ENCODE data around the gene TNFRSF25.

DNA sequence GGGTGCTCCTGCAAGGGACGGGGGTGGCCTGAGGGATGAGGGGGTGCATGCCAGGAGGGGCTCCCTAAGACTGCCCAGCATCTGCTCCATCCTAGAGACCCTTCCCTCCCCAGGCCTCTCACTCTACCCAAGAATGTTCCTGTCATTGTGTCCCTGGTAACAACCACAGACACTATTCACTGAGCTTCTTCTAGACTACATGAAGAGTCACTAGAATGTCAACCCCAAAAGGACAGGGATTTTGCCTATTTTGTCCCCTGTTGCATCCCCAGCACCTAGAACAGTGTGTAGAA, 2.9 kb downstream of the TNFRSF25 start:
- no peak for TF ChIP-seq ESRRA (IDR thresholded peaks at IDR 0.05; ENCODE audit: borderline replicate concordance, low read length)
- TF ChIP-seq, protein P1, sequence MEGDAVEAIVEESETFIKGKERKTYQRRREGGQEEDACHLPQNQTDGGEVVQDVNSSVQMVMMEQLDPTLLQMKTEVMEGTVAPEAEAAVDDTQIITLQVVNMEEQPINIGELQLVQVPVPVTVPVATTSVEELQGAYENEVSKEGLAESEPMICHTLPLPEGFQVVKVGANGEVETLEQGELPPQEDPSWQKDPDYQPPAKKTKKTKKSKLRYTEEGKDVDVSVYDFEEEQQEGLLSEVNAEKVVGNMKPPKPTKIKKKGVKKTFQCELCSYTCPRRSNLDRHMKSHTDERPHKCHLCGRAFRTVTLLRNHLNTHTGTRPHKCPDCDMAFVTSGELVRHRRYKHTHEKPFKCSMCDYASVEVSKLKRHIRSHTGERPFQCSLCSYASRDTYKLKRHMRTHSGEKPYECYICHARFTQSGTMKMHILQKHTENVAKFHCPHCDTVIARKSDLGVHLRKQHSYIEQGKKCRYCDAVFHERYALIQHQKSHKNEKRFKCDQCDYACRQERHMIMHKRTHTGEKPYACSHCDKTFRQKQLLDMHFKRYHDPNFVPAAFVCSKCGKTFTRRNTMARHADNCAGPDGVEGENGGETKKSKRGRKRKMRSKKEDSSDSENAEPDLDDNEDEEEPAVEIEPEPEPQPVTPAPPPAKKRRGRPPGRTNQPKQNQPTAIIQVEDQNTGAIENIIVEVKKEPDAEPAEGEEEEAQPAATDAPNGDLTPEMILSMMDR (IDR thresholded peaks at IDR 0.05): no peak
- no peak for TF ChIP-seq E2F6 (IDR thresholded peaks at IDR 0.05; ENCODE audit: borderline replicate concordance, low read depth)
- no peak for TF ChIP-seq HOXB13 (CRISPR knock-in tag; IDR thresholded peaks at IDR 0.05; ENCODE audit: low read depth)
- TF ChIP-seq, protein P2, sequence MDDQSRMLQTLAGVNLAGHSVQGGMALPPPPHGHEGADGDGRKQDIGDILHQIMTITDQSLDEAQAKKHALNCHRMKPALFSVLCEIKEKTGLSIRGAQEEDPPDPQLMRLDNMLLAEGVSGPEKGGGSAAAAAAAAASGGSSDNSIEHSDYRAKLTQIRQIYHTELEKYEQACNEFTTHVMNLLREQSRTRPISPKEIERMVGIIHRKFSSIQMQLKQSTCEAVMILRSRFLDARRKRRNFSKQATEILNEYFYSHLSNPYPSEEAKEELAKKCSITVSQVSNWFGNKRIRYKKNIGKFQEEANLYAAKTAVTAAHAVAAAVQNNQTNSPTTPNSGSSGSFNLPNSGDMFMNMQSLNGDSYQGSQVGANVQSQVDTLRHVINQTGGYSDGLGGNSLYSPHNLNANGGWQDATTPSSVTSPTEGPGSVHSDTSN (IDR thresholded peaks at IDR 0.05): no peak
- TF ChIP-seq POLR2A (IDR thresholded peaks at IDR 0.05; ENCODE audit: low read length): no peak
- TF ChIP-seq, protein P3, sequence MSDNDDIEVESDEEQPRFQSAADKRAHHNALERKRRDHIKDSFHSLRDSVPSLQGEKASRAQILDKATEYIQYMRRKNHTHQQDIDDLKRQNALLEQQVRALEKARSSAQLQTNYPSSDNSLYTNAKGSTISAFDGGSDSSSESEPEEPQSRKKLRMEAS (IDR thresholded peaks at IDR 0.05): no peak
- no peak for TF ChIP-seq ZNF302 (CRISPR knock-in tag; IDR thresholded peaks at IDR 0.05)
- no peak for TF ChIP-seq JUN (IDR thresholded peaks at IDR 0.05)
- TF ChIP-seq NPAS2 (CRISPR knock-in tag; IDR thresholded peaks at IDR 0.05; ENCODE audit: borderline replicate concordance): no peak
- TF ChIP-seq BHLHE40 (IDR thresholded peaks at IDR 0.05; ENCODE audit: low read depth, low read length): no peak
- TF ChIP-seq RARB (CRISPR knock-in tag; IDR thresholded peaks at IDR 0.05): no peak
- TF ChIP-seq MYC (IDR thresholded peaks at IDR 0.05; ENCODE audit: borderline replicate concordance, low read length): no peak
- TF ChIP-seq CHD4 (IDR thresholded peaks at IDR 0.05; ENCODE audit: borderline replicate concordance): no peak
